Body of pancreas (tissue), 4 donors: ENCODE results near the gene MYH7B.

Experiments
- POLR2A ChIP-seq, 3 donors: fragments of 450-650 bp; IDR thresholded peaks; one replicate each; pipeline ENCODE4 v1.6.1; 2016; ENCODE audit warnings: antibody characterized with exemption in 3 of 3, mild to moderate bottlenecking in 2 of 3
- TF ChIP-seq, protein P1 (sequence below), 7 experiments: fragments of 450-650 bp in 4 of 7; fragments of 200-600 bp in 3 of 7; sonication (generic) in 3 of 7; IDR thresholded peaks; one replicate each; pipeline ENCODE4 v1.5.1; 2016 to 2019; ENCODE audit warnings: antibody characterized with exemption in 7 of 7

DNA sequence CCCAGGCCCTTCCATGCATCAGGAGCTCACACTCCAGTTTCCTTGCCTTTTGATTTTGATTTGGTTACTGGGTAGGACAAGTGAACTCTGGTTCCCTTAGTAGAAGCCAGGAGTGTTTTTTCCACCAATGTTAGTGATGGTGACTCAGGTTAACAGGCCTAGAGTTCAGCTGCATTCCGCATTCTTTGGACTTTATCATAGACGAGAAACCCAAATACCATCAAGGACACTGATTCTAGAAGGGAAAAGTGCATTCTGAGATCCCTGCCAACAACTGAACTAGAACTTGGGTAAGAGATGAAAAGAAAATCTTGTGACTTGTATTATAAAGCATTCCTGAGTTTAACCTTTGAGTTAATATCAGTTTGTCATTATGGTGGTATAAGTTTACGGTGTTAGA is 9.0 kb upstream of the MYH7B start:
- TF ChIP-seq, protein P1, sequence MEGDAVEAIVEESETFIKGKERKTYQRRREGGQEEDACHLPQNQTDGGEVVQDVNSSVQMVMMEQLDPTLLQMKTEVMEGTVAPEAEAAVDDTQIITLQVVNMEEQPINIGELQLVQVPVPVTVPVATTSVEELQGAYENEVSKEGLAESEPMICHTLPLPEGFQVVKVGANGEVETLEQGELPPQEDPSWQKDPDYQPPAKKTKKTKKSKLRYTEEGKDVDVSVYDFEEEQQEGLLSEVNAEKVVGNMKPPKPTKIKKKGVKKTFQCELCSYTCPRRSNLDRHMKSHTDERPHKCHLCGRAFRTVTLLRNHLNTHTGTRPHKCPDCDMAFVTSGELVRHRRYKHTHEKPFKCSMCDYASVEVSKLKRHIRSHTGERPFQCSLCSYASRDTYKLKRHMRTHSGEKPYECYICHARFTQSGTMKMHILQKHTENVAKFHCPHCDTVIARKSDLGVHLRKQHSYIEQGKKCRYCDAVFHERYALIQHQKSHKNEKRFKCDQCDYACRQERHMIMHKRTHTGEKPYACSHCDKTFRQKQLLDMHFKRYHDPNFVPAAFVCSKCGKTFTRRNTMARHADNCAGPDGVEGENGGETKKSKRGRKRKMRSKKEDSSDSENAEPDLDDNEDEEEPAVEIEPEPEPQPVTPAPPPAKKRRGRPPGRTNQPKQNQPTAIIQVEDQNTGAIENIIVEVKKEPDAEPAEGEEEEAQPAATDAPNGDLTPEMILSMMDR (IDR thresholded peaks at IDR 0.05), result no peak
- TF ChIP-seq POLR2A (IDR thresholded peaks at IDR 0.05), result no peak
